C4-2B (cell line): Measurements from ENCODE around the gene EPC1.

ENCODE experiments used
- H3K27ac ChIP-seq: fragments of 450-650 bp; 2 replicates; pipeline ENCODE4 v1.5.1; 2017
- CTCF ChIP-seq: fragments of 450-650 bp; conservative IDR thresholded peaks from 2 replicates; pipeline ENCODE4 v1.5.1; 2017; ENCODE audit warnings: mild to moderate bottlenecking
- ZFX ChIP-seq: fragments of 450-650 bp; IDR thresholded peaks from 2 replicates; pipeline ENCODE4 v1.6.1; 2017

EPC1 gene

GRCh38 chr10:32321016-32321631 is 25.8 kb downstream of the EPC1 start:
- H3K27ac ChIP-seq, result no peak overlapping the region
- TF ChIP-seq CTCF, result no peak
- TF ChIP-seq ZFX, result no peak

GRCh38 chr10:32318476-32318896 is 28.5 kb downstream of the EPC1 start:
- TF ChIP-seq ZFX (no peak), CTCF (no peak)
- no peak overlapping the region for H3K27ac ChIP-seq

DNA sequence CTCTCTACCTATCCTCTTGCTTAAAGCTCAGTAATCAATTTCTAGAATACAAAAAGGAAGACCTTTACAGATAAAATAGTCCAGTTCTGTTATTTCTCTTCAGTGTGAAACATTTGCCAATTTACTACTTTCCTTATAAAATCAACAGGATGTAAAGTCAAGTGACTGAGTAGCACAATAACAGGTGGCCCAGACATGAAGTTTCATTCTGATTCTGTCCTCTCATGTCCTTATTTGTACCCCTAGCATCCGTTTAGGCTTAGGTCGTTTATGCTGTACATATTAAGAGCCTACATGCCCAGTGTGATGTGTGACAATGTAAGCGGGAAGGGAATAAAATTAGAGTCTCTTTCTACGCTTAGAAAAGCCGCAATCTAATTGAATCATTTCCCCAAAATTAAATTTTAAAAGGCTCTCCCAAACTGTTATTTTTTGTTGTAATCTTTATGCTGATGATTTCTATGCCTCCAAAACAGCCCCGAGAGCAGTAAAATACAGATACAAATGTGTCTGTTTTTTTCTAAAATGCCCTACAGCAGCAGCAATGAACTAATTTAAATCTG is 29.1 kb downstream of the EPC1 start:
- no peak for TF ChIP-seq CTCF
- TF ChIP-seq ZFX, result no peak
- no peak overlapping the region for H3K27ac ChIP-seq

GRCh38 chr10:32315424-32315823 is 31.5 kb downstream of the EPC1 start:
- no peak overlapping the region for H3K27ac ChIP-seq
- TF ChIP-seq ZFX (no peak), CTCF (no peak)

DNA sequence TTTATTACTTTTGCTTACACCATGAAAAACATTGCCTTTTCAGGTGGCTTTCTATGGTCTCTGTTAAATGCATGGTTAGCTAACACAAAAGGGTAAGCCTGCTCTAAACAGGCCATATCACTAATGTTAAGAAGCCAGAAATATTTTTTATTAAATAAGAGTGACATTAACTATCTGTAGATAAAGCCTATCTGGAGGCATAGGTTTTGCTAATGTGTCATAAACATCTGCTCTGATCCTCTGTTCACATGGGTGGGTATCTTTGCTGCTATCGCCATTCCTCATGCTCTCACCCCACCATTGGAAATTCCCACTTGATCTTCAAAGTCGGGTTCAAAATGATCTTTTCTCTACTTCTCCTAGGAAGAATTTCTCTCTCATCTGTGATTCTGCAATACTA is 32.4 kb downstream of the EPC1 start:
- H3K27ac ChIP-seq, result no peak overlapping the region
- TF ChIP-seq CTCF (no peak), ZFX (no peak)

- H3K27ac ChIP-seq, result no peak overlapping the region
- no peak for TF ChIP-seq ZFX
- TF ChIP-seq CTCF, result no peak
Measured at GRCh38 chr10:32308027-32308603, 38.8 kb downstream of the EPC1 start.

GRCh38 chr10:32307609-32308008 is 39.3 kb downstream of the EPC1 start:
- no peak for TF ChIP-seq CTCF
- TF ChIP-seq ZFX, result no peak
- no peak overlapping the region for H3K27ac ChIP-seq
